HepG2 (cell line): ENCODE measurements around the gene NKX1-2. TPM values are rescaled to one million over a fixed set of nuclear protein-coding genes. Genes with fewer than 3 reads are reported as not detected.
A peak's percentile ranks its signal among the peaks of the same experiment; 100 is the strongest.

Experiments
- FOXJ3 ChIP-seq: sonication (generic); formaldehyde crosslinking; IDR thresholded peaks from 2 replicates; pipeline ENCODE4 v1.4.0; 2020; ENCODE audit warnings: missing genetic modification reagents, mild to moderate bottlenecking, borderline replicate concordance
- HDAC1 ChIP-seq: sonication (generic); formaldehyde crosslinking; IDR thresholded peaks from 2 replicates; pipeline ENCODE4 v1.5.1; 2020; ENCODE audit warnings: mild to moderate bottlenecking, missing genetic modification reagents
- ISL2 ChIP-seq: sonication (generic); formaldehyde crosslinking; IDR thresholded peaks from 2 replicates; pipeline ENCODE4 v1.5.0; 2020; ENCODE audit warnings: missing genetic modification reagents
- MAF1 ChIP-seq: sonication (generic); formaldehyde crosslinking; IDR thresholded peaks from 2 replicates; pipeline ENCODE4 v1.5.0; 2020; ENCODE audit warnings: missing genetic modification reagents, borderline replicate concordance
- MAZ ChIP-seq, 2 experiments: sonication (generic) in 1 of 2; formaldehyde crosslinking in 1 of 2; IDR thresholded peaks; 2 replicates each; pipeline versions ENCODE4 v1.5.0 to v1.6.1; 2012 to 2020; ENCODE audit warnings: low read depth in 2 of 2, mild to moderate bottlenecking in 2 of 2, borderline replicate concordance in 1 of 2, improper control_type of control experiment in 1 of 2, low read length in 1 of 2, missing genetic modification reagents in 1 of 2, moderate library complexity in 1 of 2
- MEIS1 ChIP-seq: sonication (generic); formaldehyde crosslinking; IDR thresholded peaks from 2 replicates; pipeline ENCODE4 v1.9.0; 2021; ENCODE audit warnings: mild to moderate bottlenecking, missing genetic modification reagents, moderate library complexity, borderline replicate concordance
- NR2F6 ChIP-seq, 2 experiments: IDR thresholded peaks; 2 replicates each; pipeline ENCODE4 v1.6.1; 2016; ENCODE audit warnings: antibody characterized with exemption in 1 of 2, mild to moderate bottlenecking in 1 of 2
- U2AF1 ChIP-seq: fragments of 200-400 bp; formaldehyde crosslinking; optimal IDR thresholded peaks from 2 replicates; pipeline ENCODE3; 2017; ENCODE audit warnings: mild to moderate bottlenecking, low read depth, low read length
- XRCC5 ChIP-seq: fragments of 200-400 bp; formaldehyde crosslinking; optimal IDR thresholded peaks from 2 replicates; pipeline ENCODE3; 2017; ENCODE audit warnings: mild to moderate bottlenecking, low read length
- ZBTB20 ChIP-seq: sonication (generic); formaldehyde crosslinking; IDR thresholded peaks from 2 replicates; pipeline ENCODE4 v1.8.1; 2023; ENCODE audit warnings: missing genetic modification reagents, low read depth, mild to moderate bottlenecking, borderline replicate concordance
- ZMAT3 ChIP-seq: sonication (generic); formaldehyde crosslinking; conservative IDR thresholded peaks from 2 replicates; pipeline ENCODE4 v1.7.0; 2021; ENCODE audit warnings: missing genetic modification reagents
- ZNF572 ChIP-seq: sonication (generic); formaldehyde crosslinking; IDR thresholded peaks from 2 replicates; pipeline ENCODE4 v1.5.1; 2020; ENCODE audit warnings: mild to moderate bottlenecking, missing genetic modification reagents
- ZNF614 ChIP-seq: IDR thresholded peaks from 2 replicates; pipeline ENCODE4 v1.6.1; 2018; ENCODE audit warnings: missing biosample characterization, missing genetic modification reagents, inconsistent platforms, borderline replicate concordance
- ZNF615 ChIP-seq: sonication (generic); formaldehyde crosslinking; IDR thresholded peaks from 2 replicates; pipeline ENCODE4 v1.5.0; 2020; ENCODE audit warnings: mild to moderate bottlenecking, missing genetic modification reagents, borderline replicate concordance
- polyA plus RNA-seq, 8 experiments: library from polyadenylated mRNA; depleted of rRNA in 3 of 8; stranded (reverse) in 7 of 8; unstranded in 1 of 8; fragments of >200 nt; fragmentation: Illumina TruSeq in 4 of 8; extraction: Trizol in 4 of 8; gene quantifications; 2 replicates each; pipeline versions ENCODE4 v1.2.1 to v1.2.3, GENCODE V29; 2011 to 2016; ENCODE audit warnings: low read depth in 4 of 8, missing spikeins in 1 of 8, mixed read lengths in 1 of 8; ENCODE audit not compliant: insufficient read depth in 1 of 8
- total RNA-seq, 5 experiments: library from RNA; depleted of rRNA; stranded (reverse); fragments of >200 nt; fragmentation: Illumina TruSeq; extraction: Trizol; gene quantifications; 2 replicates each; pipeline ENCODE4 v1.2.3, GENCODE V29; 2016; ENCODE audit warnings: low read depth in 1 of 5
- TF ChIP-seq, protein P1 (sequence below): sonication (generic); formaldehyde crosslinking; IDR thresholded peaks from 2 replicates; pipeline ENCODE4 v1.5.0; 2020; ENCODE audit warnings: missing genetic modification reagents
- TF ChIP-seq, protein P2 (sequence below): IDR thresholded peaks from 2 replicates; pipeline ENCODE4 v1.6.1; 2016
- TF ChIP-seq, protein P3 (sequence below): sonication (generic); formaldehyde crosslinking; IDR thresholded peaks from 2 replicates; pipeline ENCODE4 v1.9.0; 2021; ENCODE audit warnings: missing genetic modification reagents, borderline replicate concordance
- TF ChIP-seq, protein P4 (sequence below): sonication (generic); formaldehyde crosslinking; IDR thresholded peaks from 2 replicates; pipeline ENCODE4; 2020; ENCODE audit warnings: missing genetic modification reagents, mild to moderate bottlenecking, borderline replicate concordance
- TF ChIP-seq, protein P5 (sequence below): IDR thresholded peaks from 2 replicates; pipeline ENCODE4 v1.6.1; 2018; ENCODE audit warnings: missing genetic modification reagents, mild to moderate bottlenecking, missing compliant biosample characterization

The NKX1-2 gene
- total and polyA plus RNA-seq, 2 of the 13 experiments (the other 11 are each of a cell fraction or from before 2014, with no cell fraction given), result not detected

DNA sequence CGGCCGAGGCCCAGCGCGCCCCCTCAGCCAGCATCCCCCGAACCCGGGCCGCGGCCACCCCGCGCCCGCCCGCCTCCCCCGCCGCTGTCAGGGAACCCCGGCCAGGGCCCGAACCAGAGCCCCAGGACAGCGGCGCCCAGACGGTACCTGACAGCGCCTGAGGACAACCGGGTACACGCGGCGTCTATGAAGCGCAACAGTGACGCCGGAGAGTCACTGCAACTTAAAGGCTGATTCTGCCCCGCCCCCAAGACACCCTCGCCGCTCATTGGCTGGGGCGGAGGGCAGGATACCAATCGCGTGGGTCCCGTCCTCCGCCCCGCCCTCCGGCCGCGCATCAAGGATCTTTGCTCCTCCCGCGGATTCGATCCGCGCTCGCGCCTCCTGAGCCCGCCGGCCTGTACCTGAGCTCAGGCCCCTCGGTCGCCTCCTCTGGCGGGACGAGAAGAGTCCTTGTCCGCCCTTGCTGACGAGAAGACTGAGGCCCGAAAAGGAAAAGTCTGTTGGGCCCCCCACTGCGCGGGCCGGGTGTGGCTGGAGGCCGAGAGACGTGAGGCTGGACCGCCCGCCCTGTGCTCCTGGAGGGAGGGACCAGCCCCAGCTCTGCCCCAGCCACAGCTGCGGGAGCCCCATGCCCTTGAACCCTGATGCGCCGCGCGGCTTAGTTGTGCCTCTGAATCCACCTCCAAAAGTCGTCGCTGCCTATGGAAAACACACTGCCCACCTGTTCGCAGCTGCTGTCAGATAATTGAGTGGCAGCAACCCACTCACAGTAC lies 30.9 kb downstream of the NKX1-2 start, which contains the start of gene OAT (continued):
- TF ChIP-seq, protein P1, sequence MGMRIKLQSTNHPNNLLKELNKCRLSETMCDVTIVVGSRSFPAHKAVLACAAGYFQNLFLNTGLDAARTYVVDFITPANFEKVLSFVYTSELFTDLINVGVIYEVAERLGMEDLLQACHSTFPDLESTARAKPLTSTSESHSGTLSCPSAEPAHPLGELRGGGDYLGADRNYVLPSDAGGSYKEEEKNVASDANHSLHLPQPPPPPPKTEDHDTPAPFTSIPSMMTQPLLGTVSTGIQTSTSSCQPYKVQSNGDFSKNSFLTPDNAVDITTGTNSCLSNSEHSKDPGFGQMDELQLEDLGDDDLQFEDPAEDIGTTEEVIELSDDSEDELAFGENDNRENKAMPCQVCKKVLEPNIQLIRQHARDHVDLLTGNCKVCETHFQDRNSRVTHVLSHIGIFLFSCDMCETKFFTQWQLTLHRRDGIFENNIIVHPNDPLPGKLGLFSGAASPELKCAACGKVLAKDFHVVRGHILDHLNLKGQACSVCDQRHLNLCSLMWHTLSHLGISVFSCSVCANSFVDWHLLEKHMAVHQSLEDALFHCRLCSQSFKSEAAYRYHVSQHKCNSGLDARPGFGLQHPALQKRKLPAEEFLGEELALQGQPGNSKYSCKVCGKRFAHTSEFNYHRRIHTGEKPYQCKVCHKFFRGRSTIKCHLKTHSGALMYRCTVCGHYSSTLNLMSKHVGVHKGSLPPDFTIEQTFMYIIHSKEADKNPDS, result no peak
- TF ChIP-seq FOXJ3 (peak; percentile 55; the same call in 1 of the 2 replicates), ZNF614 (peak; percentile 40; the same call in 1 of the 2 replicates), ZBTB20 (CRISPR knock-in tag) (no peak), U2AF1 (no peak), ZMAT3 (CRISPR knock-in tag) (0 out of 2 replicates have a peak, but pooled peaks have one; percentile 15), XRCC5 (peak; percentile 60), ZNF615 (CRISPR knock-in tag) (no peak), ZNF572 (CRISPR knock-in tag) (no peak), NR2F6 (IDR thresholded peaks at IDR 0.05) (peak; percentile 50; the same call in 1 of the 2 replicates), NR2F6 (CRISPR knock-in tag; IDR thresholded peaks at IDR 0.05) (peak; percentile 50), MEIS1 (CRISPR knock-in tag) (peak; percentile 59; the same call in 1 of the 2 replicates), MAZ (IDR thresholded peaks at IDR 0.05; ENCODE audit: borderline replicate concordance, low read depth, low read length) (peak; percentile 34; the same call in 1 of the 2 replicates), MAZ (CRISPR knock-in tag; IDR thresholded peaks at IDR 0.05; ENCODE audit: low read depth) (peak; percentile 42), MAF1 (CRISPR knock-in tag) (peak; percentile 49; the same call in 1 of the 2 replicates), HDAC1 (CRISPR knock-in tag) (peak; percentile 54), ISL2 (CRISPR knock-in tag) (peak; percentile 66; the same call in 1 of the 2 replicates)
- TF ChIP-seq, protein P2, sequence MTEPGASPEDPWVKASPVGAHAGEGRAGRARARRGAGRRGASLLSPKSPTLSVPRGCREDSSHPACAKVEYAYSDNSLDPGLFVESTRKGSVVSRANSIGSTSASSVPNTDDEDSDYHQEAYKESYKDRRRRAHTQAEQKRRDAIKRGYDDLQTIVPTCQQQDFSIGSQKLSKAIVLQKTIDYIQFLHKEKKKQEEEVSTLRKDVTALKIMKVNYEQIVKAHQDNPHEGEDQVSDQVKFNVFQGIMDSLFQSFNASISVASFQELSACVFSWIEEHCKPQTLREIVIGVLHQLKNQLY (CRISPR knock-in tag), result 0 out of 2 replicates have a peak, but pooled peaks have one; percentile 37
- TF ChIP-seq, protein P3, sequence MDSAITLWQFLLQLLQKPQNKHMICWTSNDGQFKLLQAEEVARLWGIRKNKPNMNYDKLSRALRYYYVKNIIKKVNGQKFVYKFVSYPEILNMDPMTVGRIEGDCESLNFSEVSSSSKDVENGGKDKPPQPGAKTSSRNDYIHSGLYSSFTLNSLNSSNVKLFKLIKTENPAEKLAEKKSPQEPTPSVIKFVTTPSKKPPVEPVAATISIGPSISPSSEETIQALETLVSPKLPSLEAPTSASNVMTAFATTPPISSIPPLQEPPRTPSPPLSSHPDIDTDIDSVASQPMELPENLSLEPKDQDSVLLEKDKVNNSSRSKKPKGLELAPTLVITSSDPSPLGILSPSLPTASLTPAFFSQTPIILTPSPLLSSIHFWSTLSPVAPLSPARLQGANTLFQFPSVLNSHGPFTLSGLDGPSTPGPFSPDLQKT, result no peak
- TF ChIP-seq, protein P4, sequence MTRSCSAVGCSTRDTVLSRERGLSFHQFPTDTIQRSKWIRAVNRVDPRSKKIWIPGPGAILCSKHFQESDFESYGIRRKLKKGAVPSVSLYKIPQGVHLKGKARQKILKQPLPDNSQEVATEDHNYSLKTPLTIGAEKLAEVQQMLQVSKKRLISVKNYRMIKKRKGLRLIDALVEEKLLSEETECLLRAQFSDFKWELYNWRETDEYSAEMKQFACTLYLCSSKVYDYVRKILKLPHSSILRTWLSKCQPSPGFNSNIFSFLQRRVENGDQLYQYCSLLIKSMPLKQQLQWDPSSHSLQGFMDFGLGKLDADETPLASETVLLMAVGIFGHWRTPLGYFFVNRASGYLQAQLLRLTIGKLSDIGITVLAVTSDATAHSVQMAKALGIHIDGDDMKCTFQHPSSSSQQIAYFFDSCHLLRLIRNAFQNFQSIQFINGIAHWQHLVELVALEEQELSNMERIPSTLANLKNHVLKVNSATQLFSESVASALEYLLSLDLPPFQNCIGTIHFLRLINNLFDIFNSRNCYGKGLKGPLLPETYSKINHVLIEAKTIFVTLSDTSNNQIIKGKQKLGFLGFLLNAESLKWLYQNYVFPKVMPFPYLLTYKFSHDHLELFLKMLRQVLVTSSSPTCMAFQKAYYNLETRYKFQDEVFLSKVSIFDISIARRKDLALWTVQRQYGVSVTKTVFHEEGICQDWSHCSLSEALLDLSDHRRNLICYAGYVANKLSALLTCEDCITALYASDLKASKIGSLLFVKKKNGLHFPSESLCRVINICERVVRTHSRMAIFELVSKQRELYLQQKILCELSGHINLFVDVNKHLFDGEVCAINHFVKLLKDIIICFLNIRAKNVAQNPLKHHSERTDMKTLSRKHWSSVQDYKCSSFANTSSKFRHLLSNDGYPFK (CRISPR knock-in tag), result peak; percentile 41; the same call in 1 of the 2 replicates
- TF ChIP-seq, protein P5, sequence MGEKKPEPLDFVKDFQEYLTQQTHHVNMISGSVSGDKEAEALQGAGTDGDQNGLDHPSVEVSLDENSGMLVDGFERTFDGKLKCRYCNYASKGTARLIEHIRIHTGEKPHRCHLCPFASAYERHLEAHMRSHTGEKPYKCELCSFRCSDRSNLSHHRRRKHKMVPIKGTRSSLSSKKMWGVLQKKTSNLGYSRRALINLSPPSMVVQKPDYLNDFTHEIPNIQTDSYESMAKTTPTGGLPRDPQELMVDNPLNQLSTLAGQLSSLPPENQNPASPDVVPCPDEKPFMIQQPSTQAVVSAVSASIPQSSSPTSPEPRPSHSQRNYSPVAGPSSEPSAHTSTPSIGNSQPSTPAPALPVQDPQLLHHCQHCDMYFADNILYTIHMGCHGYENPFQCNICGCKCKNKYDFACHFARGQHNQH (CRISPR knock-in tag), result 0 out of 2 replicates have a peak, but pooled peaks have one; percentile 67
